BLaER1 treated with 17β-estradiol and CSF1 and Interleukin-3, amounts not matched to agents 10 nM and 100 nM (cell line): ENCODE results near the gene GBA2.
A peak's percentile ranks its signal among the peaks of the same experiment; 100 is the strongest.

Source experiments
- H3K27ac ChIP-seq, 11 experiments: shearing (Covaris generic); formaldehyde crosslinking; 2 replicates each; pipeline ENCODE4 v1.8.1; 2022
- H3K27me3 ChIP-seq, 11 experiments: shearing (Covaris generic); formaldehyde crosslinking; 2 replicates each; pipeline ENCODE4 v1.8.1; 2022
- H3K36me3 ChIP-seq, 11 experiments: shearing (Covaris generic); formaldehyde crosslinking; 2 replicates each; pipeline ENCODE4 v1.8.1; 2022
- H3K4me1 ChIP-seq, 10 experiments: shearing (Covaris generic); formaldehyde crosslinking; 2 replicates each; pipeline ENCODE4 v1.8.1; 2022
- H3K4me2 ChIP-seq, 11 experiments: shearing (Covaris generic); formaldehyde crosslinking; 2 replicates each; pipeline ENCODE4 v1.8.1; 2022
- H3K4me3 ChIP-seq, 10 experiments: shearing (Covaris generic); formaldehyde crosslinking; 2 replicates each; pipeline ENCODE4 v1.8.1; 2022
- H3K9ac ChIP-seq, 11 experiments: shearing (Covaris generic); formaldehyde crosslinking; 2 replicates each; pipeline ENCODE4 v1.8.1; 2022
- H3K9me3 ChIP-seq, 11 experiments: shearing (Covaris generic); formaldehyde crosslinking; replicated peaks in 1 of 11; 2 replicates each; pipeline ENCODE4 v1.8.1; 2022
- H4K20me1 ChIP-seq, 11 experiments: shearing (Covaris generic); formaldehyde crosslinking; 2 replicates each; pipeline ENCODE4 v1.8.1; 2022
- Cebpa-rat ChIP-seq, 11 experiments: shearing (Covaris generic); IDR thresholded peaks; 2 replicates each; pipeline ENCODE4 v1.8.1; 2022

Gene GBA2

GRCh38 chr9:35687306-35687705, 61.7 kb downstream of the GBA2 start:
- Histone ChIP-seq H3K27me3 (no peaks in the 10 kb centered on the region), H3K4me1 (peaks cover 39 to 57% (median 48%) of the 10 kb centered on the region in 10 experiments), H4K20me1 (no peaks in the 10 kb centered on the region; a peak in 1 of 22 replicates), H3K36me3 (peaks cover 21 to 40% (median 30%) of the 10 kb centered on the region in 11 experiments; a peak in 20 of 22 replicates), H3K4me2 (peak overlapping the region; percentile 78 to 99 (median 96); a peak in 21 of 22 replicates), H3K4me3 (no peak overlapping the region), H3K27ac (no peak overlapping the region), H3K9me3 (no peaks in the 10 kb centered on the region), H3K9ac (no peak overlapping the region)
- no peak for TF ChIP-seq Cebpa-rat (IDR thresholded peaks at IDR 0.05)
